Right lung (tissue), 5 donors: ENCODE measurements around the gene AFF1. TPM values are rescaled to one million over a fixed set of nuclear protein-coding genes. Genes with fewer than 3 reads are reported as not detected.

Source experiments
- DNase-seq, 2 donors: peaks; one replicate each; pipeline ENCODE4 v3.0.0-alpha.2; 2013
- polyA plus RNA-seq, 5 donors: library from polyadenylated mRNA; unstranded; fragments of 120-200 nt; gene quantifications; one replicate each; pipeline versions ENCODE4 v1.2.1 to v1.2.3, GENCODE V29; 2013; ENCODE audit warnings: inconsistent platforms in 1 of 5, low replicate concordance in 1 of 5; ENCODE audit not compliant: insufficient read length in 5 of 5, insufficient read depth in 1 of 5

Gene AFF1
- polyA plus RNA-seq, 5 donors: 30.9 to 47.9 (median 45.1) TPM

DNA sequence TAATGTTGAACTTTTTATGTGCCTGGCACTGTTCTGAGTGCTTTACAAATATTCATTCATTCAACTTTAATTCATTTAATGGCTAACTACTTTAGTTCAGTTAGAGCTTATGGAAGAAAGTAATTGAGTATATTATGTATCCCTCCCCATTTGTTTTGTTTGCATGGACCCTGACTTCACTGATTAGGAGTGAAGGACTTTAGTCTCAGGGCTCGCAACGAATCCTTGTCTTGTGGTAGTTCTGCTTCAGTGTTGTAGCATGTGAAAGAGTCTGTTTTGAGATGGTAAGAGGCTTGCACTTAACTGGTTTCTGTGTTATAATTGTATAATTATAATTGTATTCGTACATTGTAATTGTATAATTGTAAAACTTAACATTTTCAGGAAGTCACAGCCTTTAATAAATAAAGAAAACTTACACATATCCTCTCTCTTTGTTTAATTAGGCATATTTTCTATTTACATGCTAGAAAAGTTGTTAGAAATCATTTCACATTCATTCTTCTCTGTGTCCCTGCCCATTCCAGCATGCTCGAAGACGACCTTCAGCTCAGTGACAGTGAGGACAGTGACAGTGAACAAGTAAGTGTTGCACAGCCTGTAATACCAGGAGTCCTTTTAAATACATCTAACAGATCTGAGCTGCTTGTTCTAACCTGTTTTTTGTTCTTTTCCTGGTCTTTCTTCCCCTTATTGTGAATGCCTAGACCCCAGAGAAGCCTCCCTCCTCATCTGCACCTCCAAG is 170.5 kb downstream of the AFF1 start:
- no peak for DNase-seq

- no peak for DNase-seq
Measured at GRCh38 chr4:87108142-87108546, 173.3 kb downstream of the AFF1 start.

DNA sequence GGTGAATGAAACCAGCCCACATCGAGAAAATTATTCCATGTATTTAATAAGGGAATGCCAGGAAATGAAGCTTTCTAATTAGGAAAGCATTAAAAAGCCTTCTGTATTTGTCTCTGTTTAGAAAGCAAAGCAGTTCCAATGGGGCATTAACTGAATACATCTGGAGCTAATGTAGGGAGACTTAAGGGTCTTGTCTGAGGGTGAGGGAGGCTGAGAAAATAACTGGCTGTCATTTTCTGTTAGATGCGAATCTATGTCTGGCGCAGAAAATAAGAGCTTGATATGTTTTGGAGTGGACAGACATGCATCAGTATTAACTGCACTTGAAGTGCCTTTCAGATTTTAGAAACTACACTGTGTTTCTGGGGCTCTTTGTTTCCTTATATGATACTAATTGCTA is 174.3 kb downstream of the AFF1 start:
- no peak for DNase-seq

- DNase-seq: no peak
Measured at GRCh38 chr4:87109945-87110344, 175.1 kb downstream of the AFF1 start.

- DNase-seq: no peak
Measured at GRCh38 chr4:87112063-87112462, 177.3 kb downstream of the AFF1 start.

- no peak for DNase-seq
Measured at GRCh38 chr4:87114245-87115062, 179.6 kb downstream of the AFF1 start.

DNA sequence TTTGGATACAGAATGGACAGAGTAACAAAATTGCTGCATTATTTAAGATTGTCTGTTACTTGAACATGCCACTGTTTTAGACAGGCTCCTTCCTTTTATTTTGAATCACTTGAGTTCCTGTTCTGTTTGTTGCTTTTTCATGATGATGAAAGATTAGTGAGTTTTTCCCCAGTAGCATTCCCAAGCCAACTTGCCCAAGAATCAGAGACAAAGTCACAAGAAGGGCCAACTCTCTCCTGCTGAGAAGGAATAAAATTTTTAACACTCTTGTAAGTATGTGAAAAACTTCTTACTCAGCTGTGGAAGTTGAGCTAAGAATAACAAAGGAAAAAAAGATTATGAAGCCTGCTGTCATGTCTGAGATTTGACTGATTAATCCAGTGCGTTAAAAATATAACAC is 181.4 kb downstream of the AFF1 start:
- no peak for DNase-seq

GRCh38 chr4:87117051-87117731 is 182.4 kb downstream of the AFF1 start:
- no peak for DNase-seq

DNA sequence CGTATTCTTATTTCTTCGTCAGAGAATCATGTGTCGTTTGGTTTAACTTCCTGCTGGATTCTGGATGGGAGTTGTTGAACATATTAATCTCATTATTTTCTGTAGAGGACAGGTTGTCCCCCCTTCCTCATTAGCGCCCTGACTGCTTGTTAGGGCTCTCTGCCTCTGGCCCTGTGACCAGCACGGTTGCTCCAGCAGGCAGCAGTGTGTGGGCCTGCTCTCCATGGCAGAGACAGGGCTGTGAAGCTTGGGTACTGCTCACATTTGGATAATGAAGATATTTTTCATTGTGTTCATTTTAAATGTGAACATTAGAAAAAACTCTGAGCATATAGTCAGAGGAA is 182.9 kb downstream of the AFF1 start:
- no peak for DNase-seq

DNA sequence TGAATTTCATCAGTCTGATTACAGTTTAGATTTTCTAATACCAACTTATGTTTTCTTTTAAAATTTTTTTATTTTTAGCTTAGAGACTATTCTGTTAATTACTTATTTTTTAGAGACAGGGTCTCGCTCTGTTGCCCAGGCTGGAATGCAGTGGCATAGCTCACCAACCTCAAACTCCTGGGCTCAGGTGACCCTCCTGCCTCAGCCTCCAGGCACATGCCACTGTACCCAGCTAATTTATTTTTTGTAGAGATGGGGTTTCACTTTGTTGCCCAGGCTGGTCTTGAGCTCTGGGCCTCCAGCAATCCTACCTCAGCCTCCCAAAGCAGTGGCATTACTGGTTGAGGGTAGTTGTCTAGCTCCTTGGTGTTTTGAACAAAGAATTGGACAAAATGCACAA is 183.6 kb downstream of the AFF1 start:
- DNase-seq: no peak

DNA sequence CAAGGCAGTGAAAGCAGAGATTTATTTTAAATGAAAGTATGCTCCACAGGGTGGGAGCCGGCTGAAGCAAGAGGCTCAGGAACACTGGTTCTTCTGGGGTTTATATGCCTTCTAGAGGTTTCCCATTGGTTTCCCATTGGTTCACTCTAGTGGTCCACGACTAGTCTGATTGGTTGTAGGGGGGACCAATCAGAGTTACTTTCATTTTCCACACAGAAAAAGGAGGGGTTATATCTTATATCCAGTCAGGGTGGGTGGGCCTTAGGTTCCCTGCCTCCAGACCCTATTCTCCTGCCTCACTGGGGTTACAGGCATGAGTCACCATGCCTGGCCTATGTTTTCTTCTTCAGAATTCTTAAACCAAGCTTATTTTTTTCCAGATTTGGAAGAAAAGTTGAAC is 184.0 kb downstream of the AFF1 start:
- no peak for DNase-seq

GRCh38 chr4:87120010-87120409 is 185.2 kb downstream of the AFF1 start:
- DNase-seq: no peak

DNA sequence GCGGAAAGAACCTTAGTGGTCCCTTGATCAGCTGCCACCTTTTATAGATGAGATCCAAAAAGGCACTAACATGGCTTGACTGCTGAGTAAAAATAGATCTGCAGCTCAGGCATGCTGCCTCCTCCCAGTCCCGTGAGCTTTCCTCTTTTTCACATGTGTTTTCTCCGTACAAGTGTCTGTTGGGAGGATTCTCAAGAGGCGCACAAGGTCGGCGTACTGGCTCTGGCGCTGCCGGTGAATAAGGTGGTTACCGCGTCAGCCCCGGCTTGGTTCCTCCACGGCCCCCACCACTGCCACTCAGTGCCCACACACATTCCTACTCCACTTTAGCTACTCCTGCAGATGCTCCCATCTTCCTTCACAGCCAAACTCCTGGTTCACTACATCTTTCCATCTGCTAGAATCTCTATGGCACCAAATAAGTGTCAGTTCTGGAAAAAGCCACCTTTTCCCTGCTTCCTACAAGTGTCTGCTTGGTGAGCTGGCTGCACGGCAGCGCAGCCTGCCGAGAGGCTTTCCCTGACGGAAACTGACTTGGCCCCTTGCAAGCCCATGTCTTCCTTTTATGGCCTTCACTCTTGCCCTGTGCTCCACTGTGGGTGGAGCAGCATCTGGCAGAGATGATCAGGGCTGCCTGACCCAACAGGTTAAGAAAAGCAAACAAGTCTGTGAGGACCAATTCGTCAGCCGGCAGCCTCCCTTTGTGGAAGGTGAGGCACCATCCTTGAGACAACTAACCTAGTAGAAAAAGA is 185.8 kb downstream of the AFF1 start:
- no peak for DNase-seq

DNA sequence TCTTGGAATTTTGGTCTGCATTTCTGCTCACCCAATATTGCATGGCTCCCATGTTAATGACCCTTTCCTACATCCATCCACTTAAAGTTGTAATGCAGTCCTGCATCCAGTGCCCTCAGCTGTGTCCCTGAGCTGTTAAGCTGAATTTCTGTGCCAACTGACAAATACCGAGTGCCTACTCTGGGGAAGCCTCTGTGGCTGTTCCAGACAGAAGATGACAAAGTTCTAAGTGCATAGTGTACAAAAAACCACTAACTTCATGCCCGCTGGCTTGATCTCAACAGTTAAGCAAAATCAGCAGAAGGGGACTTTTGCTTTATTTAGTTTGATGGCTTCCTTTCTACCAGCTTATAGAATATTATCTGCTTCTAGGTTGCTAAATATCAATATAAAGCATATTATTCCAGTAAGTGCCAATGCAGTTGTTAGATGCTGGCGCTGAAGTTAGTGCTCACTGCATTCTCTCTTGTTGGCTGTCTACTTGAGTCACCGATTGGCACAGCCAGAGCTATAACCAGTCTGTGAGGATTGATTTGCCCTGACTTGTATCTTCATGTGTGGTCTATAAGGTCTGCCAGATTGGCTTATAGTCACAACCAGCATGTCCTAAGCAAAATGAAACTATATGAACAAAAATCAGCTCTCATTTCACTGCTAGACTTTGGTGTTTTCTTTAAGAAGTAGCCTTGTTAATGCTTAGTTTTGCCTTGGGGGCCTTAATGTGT is 186.7 kb downstream of the AFF1 start:
- peak; percentile 15 to 22 for DNase-seq

DNA sequence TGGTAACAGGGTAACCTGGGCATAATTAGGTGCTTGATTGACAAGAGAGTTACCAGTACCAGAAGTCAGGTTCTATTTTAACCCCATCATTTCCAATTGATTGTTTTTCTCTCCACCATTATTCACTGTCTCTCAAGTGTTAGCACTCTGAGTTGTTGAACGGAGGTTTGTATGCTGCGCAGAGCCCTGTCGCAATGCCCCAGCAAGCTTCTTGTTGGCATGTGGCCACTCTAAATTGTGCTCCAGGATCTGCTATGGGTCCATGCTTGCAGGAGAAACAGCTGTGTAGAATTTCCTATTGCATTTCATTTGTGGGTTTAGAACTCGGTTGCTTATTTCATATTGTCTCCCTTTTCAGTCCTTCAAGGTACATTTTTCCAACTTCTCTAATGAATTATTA is 187.4 kb downstream of the AFF1 start:
- peak; percentile 69 to 73 for DNase-seq

DNA sequence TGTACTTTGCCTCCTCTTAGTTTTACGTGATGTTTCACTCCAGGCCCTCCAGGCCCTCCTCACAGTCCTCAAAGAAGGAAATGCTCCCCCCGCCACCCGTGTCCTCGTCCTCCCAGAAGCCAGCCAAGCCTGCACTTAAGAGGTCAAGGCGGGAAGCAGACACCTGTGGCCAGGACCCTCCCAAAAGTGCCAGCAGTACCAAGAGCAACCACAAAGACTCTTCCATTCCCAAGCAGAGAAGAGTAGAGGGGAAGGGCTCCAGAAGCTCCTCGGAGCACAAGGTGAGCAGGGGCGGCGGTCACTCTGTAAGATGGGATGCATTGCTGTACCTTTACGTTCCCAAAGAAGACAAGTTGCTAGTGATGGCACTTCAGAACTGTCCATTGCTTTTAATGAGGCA is 191.2 kb downstream of the AFF1 start:
- no peak for DNase-seq

- DNase-seq: no peak
Measured at GRCh38 chr4:87128006-87128705, 193.3 kb downstream of the AFF1 start.

DNA sequence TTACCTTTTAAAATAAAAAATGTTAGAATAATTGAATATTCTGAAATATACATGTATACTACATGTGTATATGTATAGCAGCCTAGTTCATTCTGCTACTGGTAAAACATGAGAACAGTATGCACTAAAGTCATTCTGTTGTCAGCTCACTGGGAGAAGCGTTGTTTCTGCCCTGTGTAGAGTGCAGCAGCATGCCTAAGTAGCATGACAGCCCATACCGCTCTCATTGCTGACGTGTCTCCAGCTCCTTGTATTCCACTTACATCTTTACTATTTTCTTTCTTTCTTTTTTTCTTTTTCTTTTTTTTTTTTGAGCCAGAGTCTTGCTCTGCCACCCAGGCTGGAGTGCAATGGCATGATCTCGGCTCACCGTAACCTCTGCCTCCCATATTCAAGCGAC is 194.9 kb downstream of the AFF1 start:
- no peak for DNase-seq

DNA sequence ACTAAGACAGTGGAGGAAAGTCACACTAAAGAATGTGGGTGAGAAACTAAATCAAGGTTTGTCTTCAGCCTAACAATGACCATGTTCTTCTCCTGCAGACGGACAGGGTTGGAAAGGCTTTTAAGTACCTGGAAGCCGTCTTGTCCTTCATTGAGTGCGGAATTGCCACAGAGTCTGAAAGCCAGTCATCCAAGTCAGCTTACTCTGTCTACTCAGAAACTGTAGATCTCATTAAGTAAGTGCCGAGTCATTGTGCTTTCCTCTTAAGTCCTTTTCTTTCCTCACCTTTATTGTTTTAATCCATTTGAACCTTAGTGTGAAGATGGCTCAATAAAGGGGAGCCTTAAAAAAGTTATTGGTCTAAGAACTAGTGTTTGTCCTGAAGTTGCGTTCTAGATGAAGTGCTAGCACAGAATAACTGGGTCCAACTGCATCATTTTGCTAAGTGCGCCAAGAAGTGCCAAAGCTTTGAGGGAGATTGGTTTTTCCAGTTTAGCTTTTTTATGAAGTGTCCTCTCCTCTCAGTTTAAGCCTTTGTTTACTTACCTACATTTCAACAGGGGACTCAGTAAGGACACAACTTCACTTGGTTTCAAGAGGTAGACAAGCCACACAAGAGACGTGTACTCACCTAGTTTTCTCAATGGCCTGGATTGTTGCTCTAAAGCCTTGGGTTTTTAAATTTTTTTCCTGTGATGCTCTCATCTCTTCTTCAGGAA is 196.3 kb downstream of the AFF1 start:
- DNase-seq: peak in 1 of 2 donors; percentile 27

- DNase-seq: no peak
Measured at GRCh38 chr4:87132035-87132434, 197.2 kb downstream of the AFF1 start.
